Suprapubic skin (tissue), 4 donors: ENCODE results near the gene LGMN.

ENCODE experiments used
- EP300 ChIP-seq: sonication (generic); formaldehyde crosslinking; IDR thresholded peaks from one replicate; pipeline ENCODE4 v1.6.1; 2017; ENCODE audit warnings: antibody characterized with exemption
- POLR2A ChIP-seq, 2 donors: fragments of 450-650 bp; IDR thresholded peaks; one replicate each; pipeline ENCODE4 v1.6.1; 2017; ENCODE audit warnings: antibody characterized with exemption in 2 of 2, mild to moderate bottlenecking in 2 of 2, moderate library complexity in 2 of 2
- POLR2AphosphoS5 ChIP-seq, 3 donors: sonication (generic); formaldehyde crosslinking; IDR thresholded peaks; one replicate each; pipeline ENCODE4 v1.6.1; 2017; ENCODE audit warnings: antibody characterized with exemption in 3 of 3
- TF ChIP-seq, protein P1 (sequence below), 2 donors: fragments of 200-600 bp in 1 of 2; fragments of 450-650 bp in 1 of 2; sonication (generic) in 1 of 2; IDR thresholded peaks; one replicate each; pipeline ENCODE4 v1.5.1; 2016 to 2019; ENCODE audit warnings: antibody characterized with exemption in 2 of 2, mild to moderate bottlenecking in 1 of 2, moderate library complexity in 1 of 2

DNA sequence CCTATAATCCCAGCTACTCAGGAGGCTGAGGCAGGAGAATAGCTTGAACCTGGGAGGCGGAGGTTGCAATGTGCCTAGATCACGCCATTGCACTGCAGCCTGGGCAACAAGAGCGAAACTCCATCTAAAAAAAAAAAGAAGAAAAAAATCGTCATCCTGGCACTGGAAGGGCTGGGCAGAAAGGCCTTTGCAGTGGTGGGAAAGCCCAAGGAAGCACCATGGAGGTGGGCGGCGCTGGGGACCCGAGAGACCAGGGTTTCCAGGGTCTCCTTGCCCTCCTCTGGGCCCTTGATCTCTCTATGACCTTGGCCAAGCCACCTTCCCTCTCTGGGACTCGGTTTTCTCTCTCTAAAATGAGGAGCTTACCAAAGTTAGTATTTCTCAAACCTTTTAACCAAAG is 65.4 kb downstream of the LGMN start:
- TF ChIP-seq, protein P1, sequence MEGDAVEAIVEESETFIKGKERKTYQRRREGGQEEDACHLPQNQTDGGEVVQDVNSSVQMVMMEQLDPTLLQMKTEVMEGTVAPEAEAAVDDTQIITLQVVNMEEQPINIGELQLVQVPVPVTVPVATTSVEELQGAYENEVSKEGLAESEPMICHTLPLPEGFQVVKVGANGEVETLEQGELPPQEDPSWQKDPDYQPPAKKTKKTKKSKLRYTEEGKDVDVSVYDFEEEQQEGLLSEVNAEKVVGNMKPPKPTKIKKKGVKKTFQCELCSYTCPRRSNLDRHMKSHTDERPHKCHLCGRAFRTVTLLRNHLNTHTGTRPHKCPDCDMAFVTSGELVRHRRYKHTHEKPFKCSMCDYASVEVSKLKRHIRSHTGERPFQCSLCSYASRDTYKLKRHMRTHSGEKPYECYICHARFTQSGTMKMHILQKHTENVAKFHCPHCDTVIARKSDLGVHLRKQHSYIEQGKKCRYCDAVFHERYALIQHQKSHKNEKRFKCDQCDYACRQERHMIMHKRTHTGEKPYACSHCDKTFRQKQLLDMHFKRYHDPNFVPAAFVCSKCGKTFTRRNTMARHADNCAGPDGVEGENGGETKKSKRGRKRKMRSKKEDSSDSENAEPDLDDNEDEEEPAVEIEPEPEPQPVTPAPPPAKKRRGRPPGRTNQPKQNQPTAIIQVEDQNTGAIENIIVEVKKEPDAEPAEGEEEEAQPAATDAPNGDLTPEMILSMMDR (IDR thresholded peaks at IDR 0.05), result no peak
- no peak for TF ChIP-seq POLR2AphosphoS5 (IDR thresholded peaks at IDR 0.05)
- no peak for TF ChIP-seq EP300
- no peak for TF ChIP-seq POLR2A (IDR thresholded peaks at IDR 0.05)
